SK-N-SH treated with all-trans-retinoic acid at 6 μM for 48 hours (cell line): ENCODE measurements around the gene COL15A1.

Source experiments
- ATAC-seq: fragments of 200-7000 bp; cut with Tn5 transposase; 3 replicates; pipeline ENCODE4 v1.9.1; 2020; ENCODE audit warnings: mild to moderate bottlenecking, moderate library complexity
- ARNTL ChIP-seq: fragments of 450-650 bp; formaldehyde crosslinking; IDR thresholded peaks from 2 replicates; pipeline ENCODE4 v1.5.0; 2020; ENCODE audit warnings: low read depth, mild to moderate bottlenecking, moderate library complexity, borderline replicate concordance
- CSDC2 ChIP-seq: fragments of 250-450 bp; sonication (Bioruptor Pico); IDR thresholded peaks from 2 replicates; pipeline ENCODE4 v1.5.0; 2020; ENCODE audit warnings: mild to moderate bottlenecking, moderate library complexity
- GLIS3 ChIP-seq: fragments of 250-450 bp; sonication (Bioruptor Pico); IDR thresholded peaks from 2 replicates; pipeline ENCODE4 v1.5.0; 2020; ENCODE audit warnings: mild to moderate bottlenecking, moderate library complexity
- ISL1 ChIP-seq: fragments of 250-450 bp; sonication (Bioruptor Pico); IDR thresholded peaks from 2 replicates; pipeline ENCODE4 v2.1.2; 2022; ENCODE audit warnings: mild to moderate bottlenecking, moderate library complexity
- OSR1 ChIP-seq: fragments of 250-450 bp; sonication (Bioruptor Pico); IDR thresholded peaks from 2 replicates; pipeline ENCODE4 v1.8.0; 2022; ENCODE audit warnings: moderate library complexity, mild to moderate bottlenecking, inconsistent platforms
- PPARA ChIP-seq: fragments of 250-450 bp; sonication (Bioruptor Pico); IDR thresholded peaks from 2 replicates; pipeline ENCODE4 v1.5.0; 2020; ENCODE audit warnings: mild to moderate bottlenecking, borderline replicate concordance
- RARB ChIP-seq: fragments of 250-450 bp; sonication (Bioruptor Pico); IDR thresholded peaks from 2 replicates; pipeline ENCODE4 v1.8.0; 2021; ENCODE audit warnings: mild to moderate bottlenecking, moderate library complexity
- SNAI2 ChIP-seq: fragments of 250-450 bp; sonication (Bioruptor Pico); IDR thresholded peaks from 2 replicates; pipeline ENCODE4 v1.5.0; 2020; ENCODE audit warnings: mild to moderate bottlenecking, moderate library complexity
- TCF4 ChIP-seq: fragments of 250-450 bp; sonication (Bioruptor Pico); IDR thresholded peaks from 2 replicates; pipeline ENCODE4 v1.8.0; 2021; ENCODE audit warnings: mild to moderate bottlenecking, moderate library complexity, borderline replicate concordance
- TOX ChIP-seq: fragments of 250-450 bp; sonication (Bioruptor Pico); IDR thresholded peaks from 2 replicates; pipeline ENCODE4 v1.8.0; 2021; ENCODE audit warnings: mild to moderate bottlenecking, moderate library complexity, borderline replicate concordance
- ZC3H10 ChIP-seq: fragments of 250-450 bp; sonication (Bioruptor Pico); IDR thresholded peaks from 2 replicates; pipeline ENCODE4 v1.5.1; 2021; ENCODE audit warnings: mild to moderate bottlenecking, moderate library complexity
- ZFP30 ChIP-seq: fragments of 450-650 bp; formaldehyde crosslinking; IDR thresholded peaks from 2 replicates; pipeline ENCODE4 v1.5.0; 2022; ENCODE audit warnings: mild to moderate bottlenecking, moderate library complexity
- ZNF565 ChIP-seq: fragments of 450-650 bp; formaldehyde crosslinking; conservative IDR thresholded peaks from 2 replicates; pipeline ENCODE4 v1.5.0; 2020; ENCODE audit warnings: low read depth, mild to moderate bottlenecking, moderate library complexity
- ZNF70 ChIP-seq: fragments of 450-650 bp; formaldehyde crosslinking; IDR thresholded peaks from 2 replicates; pipeline ENCODE4 v1.5.0; 2020; ENCODE audit warnings: mild to moderate bottlenecking, moderate library complexity
- ZNF8 ChIP-seq: fragments of 450-650 bp; formaldehyde crosslinking; IDR thresholded peaks from 2 replicates; pipeline ENCODE4 v1.5.0; 2020; ENCODE audit warnings: mild to moderate bottlenecking, moderate library complexity
- TF ChIP-seq, protein P1 (sequence below): fragments of 250-450 bp; sonication (Bioruptor Pico); IDR thresholded peaks from 2 replicates; pipeline ENCODE4 v1.5.1; 2021; ENCODE audit warnings: mild to moderate bottlenecking, moderate library complexity
- TF ChIP-seq, protein P2 (sequence below): fragments of 250-450 bp; sonication (Bioruptor Pico); IDR thresholded peaks from 2 replicates; pipeline ENCODE4 v1.8.0; 2021; ENCODE audit warnings: low read depth, mild to moderate bottlenecking, moderate library complexity, borderline replicate concordance
- TF ChIP-seq, protein P3 (sequence below): fragments of 250-450 bp; sonication (Bioruptor Pico); IDR thresholded peaks from 2 replicates; pipeline ENCODE4 v1.5.1; 2020; ENCODE audit warnings: low read depth, mild to moderate bottlenecking, moderate library complexity
- TF ChIP-seq, protein P4 (sequence below): fragments of 250-450 bp; sonication (Bioruptor Pico); IDR thresholded peaks from 2 replicates; pipeline ENCODE4 v1.5.0; 2020; ENCODE audit warnings: mild to moderate bottlenecking, moderate library complexity
- TF ChIP-seq, protein P5 (sequence below): fragments of 250-450 bp; sonication (Bioruptor Pico); IDR thresholded peaks from 2 replicates; pipeline ENCODE4 v1.8.0; 2020; ENCODE audit warnings: mild to moderate bottlenecking, moderate library complexity, borderline replicate concordance

Gene COL15A1

DNA sequence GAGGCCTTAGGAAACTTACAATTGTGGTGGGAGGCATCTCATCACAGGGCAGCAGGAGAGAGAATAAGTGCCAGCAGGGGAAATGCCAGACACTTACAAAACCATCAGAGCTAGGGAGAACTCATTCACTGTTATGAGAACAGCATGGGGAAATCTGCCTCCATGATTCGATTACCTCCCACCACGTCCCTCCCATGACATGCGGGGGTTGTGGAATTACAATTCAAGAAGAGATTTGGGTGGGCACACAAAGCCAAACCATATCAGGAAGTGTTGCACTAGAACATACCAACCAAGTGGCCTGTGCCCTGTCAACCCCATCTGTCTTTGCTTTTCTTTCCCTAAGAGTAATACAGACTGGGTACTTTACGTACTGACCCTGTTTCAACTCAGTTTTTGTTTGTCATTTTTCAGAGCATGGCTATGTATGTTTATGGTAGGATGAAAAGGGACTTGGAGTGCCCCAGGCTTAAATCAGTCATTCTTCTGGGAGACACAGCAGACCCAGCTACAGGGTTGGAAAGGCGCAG lies 102.9 kb downstream of the COL15A1 start:
- ATAC-seq: no peak
- no peak for TF ChIP-seq ISL1 (CRISPR knock-in tag)
- no peak for TF ChIP-seq OSR1 (CRISPR knock-in tag)
- TF ChIP-seq ZNF565 (CRISPR knock-in tag): no peak
- no peak for TF ChIP-seq GLIS3
- TF ChIP-seq, all 23 proteins: peak for 0

DNA sequence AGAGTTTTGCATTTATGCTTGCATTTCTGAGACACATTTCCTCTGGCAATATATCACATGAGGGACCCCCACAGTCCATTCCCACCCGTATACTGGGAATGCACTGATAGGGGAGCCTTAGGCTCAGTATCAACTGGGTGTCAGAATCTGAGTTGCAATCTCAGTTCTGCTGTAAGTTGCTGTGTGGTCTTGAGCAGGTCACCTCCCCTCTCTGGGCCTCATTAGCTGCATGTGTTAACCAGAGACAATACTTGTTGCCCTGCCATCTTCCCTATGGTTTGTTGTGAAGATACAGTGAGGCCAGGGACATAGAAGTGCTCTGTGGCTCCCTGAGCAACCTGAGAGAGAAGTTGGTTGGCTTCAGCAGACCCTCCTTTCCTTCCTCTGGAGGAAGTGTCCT lies 105.5 kb downstream of the COL15A1 start:
- TF ChIP-seq ZNF565 (CRISPR knock-in tag) (no peak), TCF4 (CRISPR knock-in tag) (no peak), GLIS3 (no peak), ZC3H10 (CRISPR knock-in tag) (no peak), RARB (CRISPR knock-in tag) (no peak), OSR1 (CRISPR knock-in tag) (no peak), ZNF70 (CRISPR knock-in tag) (no peak), CSDC2 (CRISPR knock-in tag) (no peak), ZNF8 (CRISPR knock-in tag) (no peak)
- TF ChIP-seq, protein P1, sequence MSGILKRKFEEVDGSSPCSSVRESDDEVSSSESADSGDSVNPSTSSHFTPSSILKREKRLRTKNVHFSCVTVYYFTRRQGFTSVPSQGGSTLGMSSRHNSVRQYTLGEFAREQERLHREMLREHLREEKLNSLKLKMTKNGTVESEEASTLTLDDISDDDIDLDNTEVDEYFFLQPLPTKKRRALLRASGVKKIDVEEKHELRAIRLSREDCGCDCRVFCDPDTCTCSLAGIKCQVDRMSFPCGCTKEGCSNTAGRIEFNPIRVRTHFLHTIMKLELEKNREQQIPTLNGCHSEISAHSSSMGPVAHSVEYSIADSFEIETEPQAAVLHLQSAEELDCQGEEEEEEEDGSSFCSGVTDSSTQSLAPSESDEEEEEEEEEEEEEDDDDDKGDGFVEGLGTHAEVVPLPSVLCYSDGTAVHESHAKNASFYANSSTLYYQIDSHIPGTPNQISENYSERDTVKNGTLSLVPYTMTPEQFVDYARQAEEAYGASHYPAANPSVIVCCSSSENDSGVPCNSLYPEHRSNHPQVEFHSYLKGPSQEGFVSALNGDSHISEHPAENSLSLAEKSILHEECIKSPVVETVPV: no peak
- TF ChIP-seq, protein P2, sequence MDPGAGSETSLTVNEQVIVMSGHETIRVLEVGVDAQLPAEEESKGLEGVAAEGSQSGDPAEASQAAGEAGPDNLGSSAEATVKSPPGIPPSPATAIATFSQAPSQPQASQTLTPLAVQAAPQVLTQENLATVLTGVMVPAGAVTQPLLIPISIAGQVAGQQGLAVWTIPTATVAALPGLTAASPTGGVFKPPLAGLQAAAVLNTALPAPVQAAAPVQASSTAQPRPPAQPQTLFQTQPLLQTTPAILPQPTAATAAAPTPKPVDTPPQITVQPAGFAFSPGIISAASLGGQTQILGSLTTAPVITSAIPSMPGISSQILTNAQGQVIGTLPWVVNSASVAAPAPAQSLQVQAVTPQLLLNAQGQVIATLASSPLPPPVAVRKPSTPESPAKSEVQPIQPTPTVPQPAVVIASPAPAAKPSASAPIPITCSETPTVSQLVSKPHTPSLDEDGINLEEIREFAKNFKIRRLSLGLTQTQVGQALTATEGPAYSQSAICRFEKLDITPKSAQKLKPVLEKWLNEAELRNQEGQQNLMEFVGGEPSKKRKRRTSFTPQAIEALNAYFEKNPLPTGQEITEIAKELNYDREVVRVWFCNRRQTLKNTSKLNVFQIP: no peak
- TF ChIP-seq, protein P3, sequence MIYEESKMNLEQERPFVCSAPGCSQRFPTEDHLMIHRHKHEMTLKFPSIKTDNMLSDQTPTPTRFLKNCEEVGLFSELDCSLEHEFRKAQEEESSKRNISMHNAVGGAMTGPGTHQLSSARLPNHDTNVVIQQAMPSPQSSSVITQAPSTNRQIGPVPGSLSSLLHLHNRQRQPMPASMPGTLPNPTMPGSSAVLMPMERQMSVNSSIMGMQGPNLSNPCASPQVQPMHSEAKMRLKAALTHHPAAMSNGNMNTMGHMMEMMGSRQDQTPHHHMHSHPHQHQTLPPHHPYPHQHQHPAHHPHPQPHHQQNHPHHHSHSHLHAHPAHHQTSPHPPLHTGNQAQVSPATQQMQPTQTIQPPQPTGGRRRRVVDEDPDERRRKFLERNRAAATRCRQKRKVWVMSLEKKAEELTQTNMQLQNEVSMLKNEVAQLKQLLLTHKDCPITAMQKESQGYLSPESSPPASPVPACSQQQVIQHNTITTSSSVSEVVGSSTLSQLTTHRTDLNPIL (CRISPR knock-in tag): no peak
- TF ChIP-seq, all 23 proteins: peak for 0
- no peak for ATAC-seq

DNA sequence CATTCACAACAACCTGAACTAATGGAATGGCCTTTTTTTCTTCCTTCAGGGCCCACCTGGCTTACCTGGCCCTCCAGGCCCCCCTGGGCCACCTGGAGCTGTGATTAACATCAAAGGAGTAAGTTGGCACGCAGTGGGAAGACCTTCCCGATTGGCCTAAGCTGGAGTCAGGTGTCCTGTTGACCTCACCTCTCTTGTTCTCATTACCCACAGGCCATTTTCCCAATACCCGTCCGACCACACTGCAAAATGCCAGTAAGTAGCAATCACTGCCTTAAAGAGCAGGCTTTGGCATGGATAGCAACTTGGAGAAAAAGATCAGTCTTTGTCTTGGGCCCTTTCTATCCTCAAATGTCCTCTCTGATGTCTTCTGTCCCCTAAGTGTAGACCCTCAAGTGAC lies 105.9 kb downstream of the COL15A1 start:
- TF ChIP-seq SNAI2: no peak
- TF ChIP-seq ZFP30 (CRISPR knock-in tag): no peak
- no peak for TF ChIP-seq CSDC2 (CRISPR knock-in tag)
- TF ChIP-seq, protein P4, sequence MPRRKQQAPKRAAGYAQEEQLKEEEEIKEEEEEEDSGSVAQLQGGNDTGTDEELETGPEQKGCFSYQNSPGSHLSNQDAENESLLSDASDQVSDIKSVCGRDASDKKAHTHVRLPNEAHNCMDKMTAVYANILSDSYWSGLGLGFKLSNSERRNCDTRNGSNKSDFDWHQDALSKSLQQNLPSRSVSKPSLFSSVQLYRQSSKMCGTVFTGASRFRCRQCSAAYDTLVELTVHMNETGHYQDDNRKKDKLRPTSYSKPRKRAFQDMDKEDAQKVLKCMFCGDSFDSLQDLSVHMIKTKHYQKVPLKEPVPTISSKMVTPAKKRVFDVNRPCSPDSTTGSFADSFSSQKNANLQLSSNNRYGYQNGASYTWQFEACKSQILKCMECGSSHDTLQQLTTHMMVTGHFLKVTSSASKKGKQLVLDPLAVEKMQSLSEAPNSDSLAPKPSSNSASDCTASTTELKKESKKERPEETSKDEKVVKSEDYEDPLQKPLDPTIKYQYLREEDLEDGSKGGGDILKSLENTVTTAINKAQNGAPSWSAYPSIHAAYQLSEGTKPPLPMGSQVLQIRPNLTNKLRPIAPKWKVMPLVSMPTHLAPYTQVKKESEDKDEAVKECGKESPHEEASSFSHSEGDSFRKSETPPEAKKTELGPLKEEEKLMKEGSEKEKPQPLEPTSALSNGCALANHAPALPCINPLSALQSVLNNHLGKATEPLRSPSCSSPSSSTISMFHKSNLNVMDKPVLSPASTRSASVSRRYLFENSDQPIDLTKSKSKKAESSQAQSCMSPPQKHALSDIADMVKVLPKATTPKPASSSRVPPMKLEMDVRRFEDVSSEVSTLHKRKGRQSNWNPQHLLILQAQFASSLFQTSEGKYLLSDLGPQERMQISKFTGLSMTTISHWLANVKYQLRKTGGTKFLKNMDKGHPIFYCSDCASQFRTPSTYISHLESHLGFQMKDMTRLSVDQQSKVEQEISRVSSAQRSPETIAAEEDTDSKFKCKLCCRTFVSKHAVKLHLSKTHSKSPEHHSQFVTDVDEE (CRISPR knock-in tag): no peak
- TF ChIP-seq ZNF70 (CRISPR knock-in tag): no peak
- TF ChIP-seq TOX (CRISPR knock-in tag): no peak
- TF ChIP-seq ZNF8 (CRISPR knock-in tag): no peak
- TF ChIP-seq GLIS3: no peak
- TF ChIP-seq OSR1 (CRISPR knock-in tag): no peak
- TF ChIP-seq ARNTL (CRISPR knock-in tag): no peak
- TF ChIP-seq ZC3H10 (CRISPR knock-in tag): no peak
- TF ChIP-seq PPARA: no peak
- TF ChIP-seq, protein P5, sequence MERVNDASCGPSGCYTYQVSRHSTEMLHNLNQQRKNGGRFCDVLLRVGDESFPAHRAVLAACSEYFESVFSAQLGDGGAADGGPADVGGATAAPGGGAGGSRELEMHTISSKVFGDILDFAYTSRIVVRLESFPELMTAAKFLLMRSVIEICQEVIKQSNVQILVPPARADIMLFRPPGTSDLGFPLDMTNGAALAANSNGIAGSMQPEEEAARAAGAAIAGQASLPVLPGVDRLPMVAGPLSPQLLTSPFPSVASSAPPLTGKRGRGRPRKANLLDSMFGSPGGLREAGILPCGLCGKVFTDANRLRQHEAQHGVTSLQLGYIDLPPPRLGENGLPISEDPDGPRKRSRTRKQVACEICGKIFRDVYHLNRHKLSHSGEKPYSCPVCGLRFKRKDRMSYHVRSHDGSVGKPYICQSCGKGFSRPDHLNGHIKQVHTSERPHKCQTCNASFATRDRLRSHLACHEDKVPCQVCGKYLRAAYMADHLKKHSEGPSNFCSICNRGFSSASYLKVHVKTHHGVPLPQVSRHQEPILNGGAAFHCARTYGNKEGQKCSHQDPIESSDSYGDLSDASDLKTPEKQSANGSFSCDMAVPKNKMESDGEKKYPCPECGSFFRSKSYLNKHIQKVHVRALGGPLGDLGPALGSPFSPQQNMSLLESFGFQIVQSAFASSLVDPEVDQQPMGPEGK: no peak
- TF ChIP-seq, protein P1: no peak
- TF ChIP-seq ZNF565 (CRISPR knock-in tag): no peak
- TF ChIP-seq RARB (CRISPR knock-in tag): no peak
- no peak for TF ChIP-seq ISL1 (CRISPR knock-in tag)
- no peak for TF ChIP-seq TCF4 (CRISPR knock-in tag)
- TF ChIP-seq, protein P3 (CRISPR knock-in tag): no peak
- ATAC-seq: no peak
